Measurements from ENCODE around the gene EXOC7. TPM values are rescaled to one million over a fixed set of nuclear protein-coding genes. Genes with fewer than 3 reads are reported as not detected.
"Not testable (repeated sequence)": the region's sequence is repeated elsewhere in the genome, so short reads cannot be mapped to it uniquely, and the experiment has no call there.

EXOC7 gene
- total RNA-seq, 1 donor from 2014 or later: 64.5 TPM

DNA sequence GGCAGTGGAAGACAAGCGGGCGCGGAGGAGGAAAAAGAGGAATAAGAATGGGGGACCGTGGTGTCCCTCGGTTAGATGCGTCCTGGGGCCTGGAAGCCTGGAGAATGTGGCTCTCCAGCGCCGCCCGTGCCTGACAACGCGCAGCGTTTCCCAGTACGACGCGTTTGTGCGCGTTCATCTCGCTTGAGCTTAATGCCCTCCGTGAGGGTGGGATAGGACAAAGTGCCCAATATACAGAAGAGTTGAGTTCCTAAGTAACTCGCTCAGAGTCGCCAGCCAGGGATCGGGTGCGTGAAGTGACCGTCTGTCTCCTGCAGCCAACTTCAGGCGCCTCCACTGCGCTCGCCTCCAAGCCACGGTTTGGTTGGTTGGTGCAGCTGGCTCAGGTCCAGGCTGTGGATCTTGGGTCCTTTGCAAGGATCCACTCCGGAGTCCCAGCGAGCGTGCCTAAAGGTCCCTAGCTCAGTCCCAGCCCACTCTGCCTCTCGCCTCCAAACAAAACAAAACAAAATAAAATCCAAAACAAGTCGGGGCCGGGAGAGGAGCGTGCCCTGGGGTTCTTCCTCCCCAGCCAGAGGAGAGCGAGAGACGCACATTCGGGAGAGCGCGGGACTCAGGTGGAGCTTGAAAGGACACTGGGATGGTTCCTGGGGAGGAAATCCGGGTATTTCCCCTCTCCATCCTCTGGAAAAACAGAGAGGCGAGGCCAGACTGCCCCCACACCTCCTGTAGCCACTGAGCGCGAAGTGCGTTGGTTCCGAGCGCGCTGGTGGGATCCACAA lies 28.0 kb downstream of the EXOC7 start:
- no peak for DNase-seq (ENCODE audit: low spot score)

DNA sequence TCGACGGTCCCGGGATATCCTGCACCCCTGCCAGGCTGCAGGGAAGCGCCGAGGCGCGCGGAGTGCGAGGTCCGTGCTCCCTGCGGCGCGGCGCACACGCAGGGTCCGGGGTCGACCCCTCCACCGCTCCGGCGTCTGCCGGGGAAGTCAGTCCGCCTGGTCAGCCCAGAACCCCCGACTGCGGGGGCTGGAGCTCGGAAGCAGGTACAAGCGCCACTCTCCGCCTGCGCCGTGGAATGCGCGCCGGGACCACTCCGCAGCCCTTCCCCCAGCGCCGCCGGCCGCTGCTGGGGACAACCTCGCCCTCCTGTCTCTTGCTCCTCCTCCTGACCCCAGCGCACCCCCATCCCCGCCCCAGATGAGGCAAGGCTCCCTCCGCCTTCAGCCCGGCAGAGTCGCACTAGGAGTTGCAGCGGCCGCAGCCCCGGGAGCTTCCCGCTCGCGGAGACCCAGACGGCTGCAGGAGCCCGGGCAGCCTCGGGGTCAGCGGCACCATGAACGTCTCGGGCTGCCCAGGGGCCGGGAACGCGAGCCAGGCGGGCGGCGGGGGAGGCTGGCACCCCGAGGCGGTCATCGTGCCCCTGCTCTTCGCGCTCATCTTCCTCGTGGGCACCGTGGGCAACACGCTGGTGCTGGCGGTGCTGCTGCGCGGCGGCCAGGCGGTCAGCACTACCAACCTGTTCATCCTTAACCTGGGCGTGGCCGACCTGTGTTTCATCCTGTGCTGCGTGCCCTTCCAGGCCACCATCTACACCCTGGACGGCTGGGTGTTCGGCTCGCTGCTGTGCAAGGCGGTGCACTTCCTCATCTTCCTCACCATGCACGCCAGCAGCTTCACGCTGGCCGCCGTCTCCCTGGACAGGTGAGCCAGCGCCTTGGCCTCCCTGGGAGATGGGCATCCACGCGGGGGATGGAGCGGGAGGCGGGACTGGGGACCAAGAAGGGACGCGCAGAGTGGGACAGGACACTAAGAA lies 28.9 kb downstream of the EXOC7 start, which contains the start of gene GALR2:
TSS of gene GALR2 (plus strand) at position 392 of the 974 bp plus-strand sequence. CDS start at position 495, 103 bp downstream.
- DNase-seq (ENCODE audit: low spot score): no peak

DNA sequence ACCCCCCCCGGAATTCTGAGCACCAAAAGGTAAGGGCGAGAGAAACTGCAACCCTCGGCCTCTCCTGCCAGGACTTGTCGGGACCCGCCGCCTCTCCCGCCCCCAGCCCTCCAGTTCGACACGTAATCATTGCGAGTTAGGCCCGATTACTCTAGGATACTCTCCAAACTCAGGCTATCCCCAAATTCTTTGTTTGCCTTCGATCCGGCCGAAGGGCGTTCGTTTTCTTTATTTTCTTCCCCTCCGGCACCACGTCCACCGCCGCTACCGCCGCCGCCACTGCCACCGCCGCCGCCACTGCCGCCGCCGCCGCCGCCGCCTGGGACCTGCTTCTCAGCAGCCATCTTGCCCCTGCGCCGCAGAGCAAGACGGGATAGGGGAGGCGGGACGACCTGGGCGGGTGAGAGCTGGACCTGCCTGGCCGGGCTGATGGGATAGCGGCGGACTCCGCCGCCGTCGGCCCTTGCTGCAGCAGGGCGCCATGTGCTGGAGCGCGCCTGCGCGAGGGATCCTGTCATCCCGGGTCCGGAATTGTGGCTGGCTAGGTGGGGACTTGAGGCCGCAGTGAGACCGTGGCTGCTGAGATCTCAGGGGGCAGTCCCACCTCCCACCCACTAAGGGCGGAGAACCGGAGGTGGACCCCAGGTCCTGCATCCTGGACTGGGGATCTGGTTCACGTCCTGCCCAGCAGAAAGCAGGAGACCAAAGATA lies 31.3 kb downstream of the EXOC7 start, which contains the start of gene SRP68:
TSS of gene SRP68 (minus strand) at position 370 of the 711 bp plus-strand sequence. CDS start at position 344, 26 bp downstream.
- peak; percentile 96 for DNase-seq (ENCODE audit: low spot score)

DNA sequence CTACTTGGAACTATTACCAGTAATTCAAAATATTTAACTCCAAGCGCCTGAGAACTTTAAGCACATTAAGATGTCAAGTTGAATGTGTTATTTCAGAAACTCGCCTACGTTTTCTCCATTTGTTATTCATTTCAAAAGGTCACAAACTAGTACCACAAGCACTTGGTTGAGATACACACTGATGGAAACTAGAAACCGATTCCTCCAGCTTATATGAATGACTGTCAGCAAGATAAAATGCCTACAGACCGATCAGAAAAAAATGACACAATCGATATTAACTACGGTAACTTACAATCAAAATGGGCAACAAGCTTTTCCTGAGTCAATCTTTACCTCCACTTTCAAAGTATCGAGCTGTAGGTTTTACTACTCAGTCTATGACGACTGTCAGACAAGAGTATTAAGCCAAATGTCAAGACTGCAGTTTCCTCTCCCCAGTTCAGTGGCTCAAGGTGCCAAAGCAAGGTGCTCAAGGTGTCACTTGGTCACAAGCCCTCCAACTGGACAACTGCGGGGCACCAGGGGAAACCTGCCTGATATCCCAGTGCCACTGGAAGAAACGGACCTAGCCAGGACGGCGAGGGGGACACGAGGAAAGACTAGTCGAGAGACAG lies 31.9 kb downstream of the EXOC7 start:
- DNase-seq (ENCODE audit: low spot score): no peak

DNA sequence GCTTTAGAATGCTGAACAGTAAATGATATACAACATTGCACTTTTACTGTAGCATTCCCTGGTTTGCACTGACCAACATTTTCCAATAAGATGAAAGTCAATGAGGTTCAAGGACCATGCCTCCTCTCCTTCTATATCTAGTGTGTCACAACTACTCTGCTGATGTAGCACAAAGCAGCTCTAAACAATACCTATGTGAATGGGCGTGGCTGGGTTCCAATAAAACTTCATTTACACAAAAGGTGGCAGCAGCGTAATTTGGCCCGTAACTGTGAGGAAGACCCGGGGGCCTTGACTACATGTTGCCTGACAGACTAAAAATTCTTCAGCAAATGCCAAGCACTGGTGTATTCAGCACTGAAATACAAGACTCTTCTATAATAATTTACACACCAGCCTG lies 37.8 kb downstream of the EXOC7 start:
- no peak for DNase-seq (ENCODE audit: low spot score)

DNA sequence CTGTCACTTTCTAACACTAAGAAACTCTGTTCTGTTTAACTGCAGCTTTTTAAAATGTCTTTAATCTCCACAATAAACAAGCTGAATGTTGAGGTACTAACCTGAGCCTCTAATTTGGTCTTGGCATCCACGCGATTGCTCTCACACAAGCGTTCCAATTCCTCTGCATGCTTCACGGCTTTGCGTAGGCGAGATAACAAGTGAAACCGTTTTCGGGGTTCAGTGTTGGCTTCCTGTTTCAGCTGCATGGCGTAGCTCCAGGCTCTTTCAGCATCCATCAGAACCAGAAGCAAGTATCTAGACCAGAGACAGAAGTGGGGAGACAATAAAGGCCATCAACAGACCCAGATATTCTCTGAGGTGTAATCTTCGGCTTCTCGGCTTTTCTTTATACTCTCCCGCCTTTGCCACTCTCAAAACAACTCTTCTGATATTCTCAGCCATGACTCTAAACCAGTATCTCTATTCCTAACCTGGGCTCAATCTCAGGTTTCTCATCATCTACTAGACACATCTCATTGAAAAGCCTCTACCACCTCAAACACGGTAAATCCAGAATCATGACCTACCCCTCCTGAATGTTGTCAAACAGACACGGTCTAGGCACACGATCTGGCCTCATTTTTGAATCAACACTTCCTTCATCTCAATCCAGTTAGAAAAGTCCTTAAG lies 39.6 kb downstream of the EXOC7 start:
- DNase-seq (ENCODE audit: low spot score): no peak

DNA sequence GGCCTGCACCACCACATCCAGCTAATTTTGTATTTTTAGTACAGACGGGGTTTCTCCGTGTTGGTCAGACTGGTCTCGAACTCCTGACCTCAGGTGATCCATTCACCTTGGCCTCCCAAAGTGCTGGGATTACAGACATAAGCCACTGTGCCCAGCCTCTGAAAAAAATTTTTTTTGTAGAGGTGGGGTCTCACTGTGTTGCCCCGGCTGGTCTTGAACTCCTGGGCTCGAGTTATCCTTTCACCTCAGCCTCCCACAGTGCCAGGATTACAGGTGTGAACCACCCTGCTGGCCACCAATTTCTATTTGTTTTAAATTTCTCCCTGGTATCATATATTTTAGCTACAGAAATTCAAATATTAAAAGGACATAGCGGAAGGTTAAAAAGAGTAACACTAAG lies 45.3 kb downstream of the EXOC7 start:
- not testable (repeated sequence) for DNase-seq (ENCODE audit: low spot score)

DNA sequence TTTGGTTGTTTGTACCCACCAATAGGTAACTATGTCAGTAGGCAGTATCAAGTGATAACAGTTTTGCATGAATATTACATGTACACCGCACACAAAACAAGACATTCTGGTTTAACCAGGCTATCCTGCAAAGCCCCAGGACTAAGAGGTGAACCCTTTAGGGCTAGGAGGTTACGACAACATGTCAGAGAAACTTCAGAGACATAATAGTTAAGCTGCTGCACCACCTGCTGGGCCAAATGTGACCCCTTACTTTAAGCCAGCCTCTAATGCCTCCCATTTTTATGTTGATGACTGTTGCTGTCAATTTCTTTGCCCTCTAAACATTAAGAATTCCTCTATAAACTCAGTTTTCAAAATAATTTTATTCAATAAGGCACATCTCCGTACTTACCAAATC lies 46.7 kb downstream of the EXOC7 start:
- DNase-seq (ENCODE audit: low spot score): no peak

DNA sequence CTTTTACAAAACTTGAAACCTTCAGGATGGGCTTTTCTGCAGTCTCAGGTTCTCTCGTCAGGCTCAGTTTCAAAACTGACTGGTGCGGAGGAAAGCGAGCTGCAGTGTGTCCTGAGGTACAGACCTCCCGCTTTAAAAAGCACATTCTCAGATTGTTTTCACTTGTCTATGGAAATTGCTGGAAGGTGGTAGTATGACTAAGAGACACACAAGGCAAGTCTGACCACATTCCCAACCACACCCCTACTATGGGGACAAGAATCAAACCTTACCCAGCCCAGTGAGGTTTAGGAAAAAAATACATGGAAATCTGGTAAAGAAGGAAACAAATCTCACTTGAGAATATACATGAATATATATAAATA lies 49.5 kb downstream of the EXOC7 start:
- peak; percentile 38 for DNase-seq (ENCODE audit: low spot score)

DNA sequence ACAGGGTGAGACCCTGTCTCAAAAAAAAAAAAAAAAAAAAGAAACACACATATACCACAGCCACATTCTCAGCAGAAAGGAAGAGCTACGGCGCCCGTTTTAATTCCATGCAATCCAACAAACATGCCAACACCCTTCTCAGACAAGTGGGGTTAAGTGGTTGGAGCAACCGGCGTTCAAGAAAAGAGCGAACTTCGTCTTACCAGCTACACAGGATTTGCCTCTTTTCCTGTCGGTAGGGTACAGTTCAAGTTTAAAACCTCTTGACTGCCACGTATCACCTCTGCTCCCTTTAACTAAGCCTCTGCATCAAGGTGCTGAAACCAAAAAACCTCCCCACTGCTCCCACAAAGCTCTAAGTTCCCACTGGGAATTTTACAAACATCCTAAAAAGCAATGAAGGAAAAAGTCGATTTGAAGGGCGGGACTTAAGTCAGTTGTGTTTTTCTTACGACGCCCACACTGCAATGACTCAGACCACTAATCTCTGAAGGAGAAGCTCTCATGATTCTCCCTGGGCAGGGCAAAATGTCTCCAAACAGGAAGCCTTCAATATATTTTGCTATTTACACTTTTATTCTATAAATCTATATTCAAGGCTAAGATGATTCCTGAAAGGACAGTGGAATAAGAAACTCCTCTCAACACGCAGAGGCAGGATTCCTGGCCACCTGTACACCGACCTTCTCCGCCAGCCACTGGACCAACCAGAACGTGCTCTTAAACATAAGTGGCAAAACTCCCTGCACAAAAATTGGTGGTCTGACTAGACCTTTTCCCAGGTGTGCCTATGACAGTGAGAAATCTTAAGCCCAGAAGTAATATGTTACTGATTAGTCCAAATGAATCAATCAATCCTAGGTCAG lies 50.1 kb downstream of the EXOC7 start:
- DNase-seq (ENCODE audit: low spot score): peak; percentile 29

DNA sequence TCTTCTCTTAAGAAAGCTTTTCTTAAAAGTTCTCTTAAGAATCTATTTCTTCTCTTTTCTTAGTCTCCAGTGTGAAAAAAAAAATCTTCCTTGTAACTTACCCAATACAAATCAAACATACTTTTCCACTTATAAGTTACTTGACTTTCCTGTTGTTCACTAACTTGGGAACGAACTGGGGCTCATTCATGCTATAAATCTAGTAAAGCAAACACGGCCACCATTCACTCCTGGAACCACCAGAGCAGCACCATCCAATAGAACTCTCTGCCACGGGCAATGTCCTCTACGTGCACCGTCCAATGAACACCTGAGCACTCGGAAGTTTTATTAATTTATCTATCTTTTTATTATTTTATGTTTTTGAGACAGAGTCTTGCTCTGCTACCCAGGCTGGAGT lies 52.0 kb downstream of the EXOC7 start:
- no peak for DNase-seq (ENCODE audit: low spot score)

DNA sequence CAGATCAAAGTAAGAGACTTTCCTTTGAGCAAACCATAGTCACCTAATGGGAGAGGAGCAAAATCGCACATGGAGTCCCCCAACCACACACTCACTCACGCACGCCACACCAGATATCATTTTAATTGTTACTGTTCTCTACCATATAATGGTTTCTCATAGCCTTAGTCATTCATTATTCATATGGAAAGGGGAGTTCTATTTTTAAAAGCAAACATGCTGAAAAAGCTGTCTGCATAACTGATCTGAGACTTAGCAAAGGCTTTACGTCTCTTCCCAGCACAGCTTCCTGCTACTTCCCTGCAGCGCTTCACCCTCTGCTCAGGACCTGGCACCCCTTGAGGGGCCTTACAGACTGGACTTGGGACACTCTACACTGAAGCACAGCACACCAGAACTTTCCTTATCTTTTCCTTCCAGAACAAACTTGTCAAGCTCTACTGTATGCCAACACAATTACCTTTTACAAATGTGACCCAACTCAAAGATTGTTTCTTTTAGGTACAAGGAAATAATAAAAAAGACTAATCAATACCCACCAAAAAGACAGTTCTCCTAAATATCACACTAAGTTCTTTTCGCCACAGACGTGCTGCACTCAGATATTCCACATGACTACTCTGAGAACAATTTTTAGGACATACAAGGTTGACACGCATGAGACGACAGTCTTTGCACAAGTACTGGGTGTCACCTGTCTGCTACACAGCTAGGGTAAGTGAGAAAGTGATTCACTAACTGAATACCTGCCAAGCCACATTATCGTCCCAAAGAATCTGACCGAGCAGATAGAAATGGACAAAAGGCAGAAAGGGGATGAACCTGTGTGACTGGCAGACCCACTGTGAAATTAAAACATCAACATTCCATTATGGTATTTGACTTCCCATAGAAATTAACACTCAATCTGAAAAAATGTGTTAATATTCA lies 52.8 kb downstream of the EXOC7 start:
- no peak for DNase-seq (ENCODE audit: low spot score)

DNA sequence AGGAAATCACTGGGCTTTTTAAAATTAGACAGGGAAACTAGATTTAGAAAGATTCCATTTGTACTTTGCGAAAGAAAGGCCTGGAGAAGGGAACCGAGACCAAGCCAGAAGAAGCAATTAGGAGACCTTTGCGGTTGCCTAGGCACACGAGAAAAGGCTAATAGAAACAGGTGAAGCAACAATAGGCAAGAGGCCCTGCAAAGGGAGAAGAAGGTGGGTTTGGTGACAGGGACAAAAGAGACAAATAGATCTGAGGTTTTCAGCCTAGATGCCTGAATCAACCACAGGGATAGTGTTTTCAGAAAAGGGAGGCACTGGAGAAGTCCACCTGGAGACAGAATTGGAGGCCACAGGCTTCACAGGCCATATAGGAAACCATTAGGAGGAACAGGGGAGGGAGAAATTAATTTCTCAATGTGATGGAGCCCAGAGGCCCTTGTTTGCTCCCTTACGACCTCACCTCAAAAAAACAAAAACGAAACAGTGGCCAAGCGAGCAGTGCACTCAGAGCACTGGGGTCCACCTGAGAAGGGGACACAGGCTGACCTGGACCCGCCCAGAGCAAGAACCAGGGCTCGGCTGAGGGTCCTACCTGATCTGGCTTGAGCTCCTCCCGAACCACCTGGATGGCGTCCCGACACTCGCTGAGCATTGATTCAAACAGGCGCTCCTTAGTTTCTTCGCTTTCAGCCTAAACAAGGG lies 53.6 kb downstream of the EXOC7 start:
- DNase-seq (ENCODE audit: low spot score): no peak

DNA sequence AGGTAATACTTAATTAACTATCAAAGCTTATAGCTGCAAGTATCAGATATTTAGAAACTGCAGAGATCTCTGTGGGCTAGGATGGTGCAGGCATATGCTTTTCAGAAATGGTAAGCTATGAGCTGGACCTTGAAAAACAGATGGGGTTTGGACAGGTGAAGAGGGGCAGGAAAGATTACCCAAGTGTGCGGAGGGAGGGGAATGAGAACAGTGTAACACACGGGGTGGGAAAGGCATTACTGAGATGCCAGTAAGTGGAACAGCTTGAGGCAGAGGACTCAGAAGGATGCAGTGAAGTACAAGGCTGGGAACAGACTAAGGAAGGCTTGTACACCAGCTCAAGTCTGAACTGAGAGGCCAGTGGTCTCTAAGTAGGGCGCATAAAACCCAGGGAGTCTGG lies 54.3 kb downstream of the EXOC7 start:
- no peak for DNase-seq (ENCODE audit: low spot score)

DNA sequence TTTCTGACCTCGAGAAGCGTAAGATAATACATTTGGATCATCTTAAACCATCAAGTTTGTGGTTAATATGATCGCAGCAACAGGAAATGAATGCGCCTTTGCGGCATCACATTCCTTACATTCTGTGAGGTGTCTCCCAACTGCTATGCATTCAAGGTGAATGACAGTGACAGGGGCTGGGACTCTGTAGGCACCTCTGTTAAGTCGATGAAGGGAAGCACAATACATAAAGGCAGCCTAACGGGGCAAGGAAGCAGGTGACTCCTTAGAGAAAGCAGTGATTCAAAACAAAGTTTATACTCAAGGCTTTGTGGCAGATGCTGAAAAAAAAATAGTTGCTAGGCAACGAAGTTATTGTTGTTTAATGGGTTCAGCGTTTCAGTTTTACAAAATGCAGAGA lies 54.9 kb downstream of the EXOC7 start:
- DNase-seq (ENCODE audit: low spot score): no peak

DNA sequence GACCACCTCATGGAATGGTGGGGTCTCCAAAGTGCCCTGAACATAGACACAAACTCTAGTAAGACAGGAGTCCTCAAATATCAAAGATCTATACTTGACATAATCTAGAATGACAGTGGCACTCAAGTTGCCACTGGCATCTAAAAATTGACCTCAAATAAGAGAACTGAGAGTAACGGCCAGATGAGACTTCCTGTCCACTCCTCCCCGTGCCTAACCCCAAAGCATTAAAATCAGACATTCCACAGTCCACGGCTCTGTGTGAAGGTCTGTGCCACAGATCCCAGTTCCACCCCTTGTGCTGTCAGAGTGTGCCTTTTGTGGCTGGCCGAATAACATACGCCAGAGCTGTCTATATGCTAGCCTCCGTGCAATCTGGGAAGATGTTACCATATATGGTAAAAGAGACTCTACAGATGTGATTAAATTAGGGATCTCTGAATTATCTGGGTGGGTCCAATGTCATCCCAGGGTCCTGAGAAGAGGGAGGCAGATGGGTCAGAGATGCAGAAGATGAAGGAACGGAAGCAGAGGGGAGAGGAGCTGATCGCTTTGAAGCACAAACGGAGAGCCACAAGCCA lies 55.5 kb downstream of the EXOC7 start:
- DNase-seq (ENCODE audit: low spot score): no peak

DNA sequence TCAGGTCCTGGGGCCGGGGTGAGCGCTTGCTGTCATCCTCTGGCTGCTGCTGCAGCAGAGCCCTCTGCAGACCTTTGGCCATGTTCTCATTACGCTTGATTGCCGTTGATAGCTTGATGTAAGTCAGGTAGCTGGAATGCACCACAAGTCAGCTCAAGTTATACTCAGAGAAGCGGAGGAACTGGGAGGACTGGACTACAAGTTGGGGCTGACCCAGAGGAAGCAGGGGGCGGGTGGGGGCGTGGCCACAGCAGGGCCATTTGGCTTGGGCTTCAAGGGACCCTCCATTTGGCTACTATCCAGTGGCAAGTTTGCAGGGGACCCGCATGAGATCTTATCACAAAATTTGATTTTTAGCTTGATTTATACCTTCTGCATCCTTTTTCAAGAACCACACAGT lies 57.5 kb downstream of the EXOC7 start:
- DNase-seq (ENCODE audit: low spot score): no peak

All from umbilical cord (tissue), 2 donors.